GM13976 (cell line): Measurements from ENCODE around the gene DDX46.
A peak's percentile ranks its signal among the peaks of the same experiment; 100 is the strongest.

Source experiments
- DNase-seq: peaks from one replicate; pipeline ENCODE4 v3.0.0; 2012; ENCODE audit warnings: low spot score
- in situ Hi-C: fragments of 300-500 bp; cut with MboI; formaldehyde crosslinking; loops from one replicate; pipeline ENCODE4 v1.12.0; 2022; ENCODE audit warnings: low sequenced_read_pairs, mixed read lengths, inconsistent platforms; ENCODE audit not compliant: unreplicated experiment
- TF ChIP-seq, protein P1 (sequence below): IDR thresholded peaks from 2 replicates; pipeline ENCODE4 v1.5.1; 2012; ENCODE audit warnings: borderline replicate concordance, mild to moderate bottlenecking; ENCODE audit not compliant: insufficient read depth; ENCODE audit errors: extremely low read depth, missing control alignments, control extremely low read depth

The DDX46 gene

DNA sequence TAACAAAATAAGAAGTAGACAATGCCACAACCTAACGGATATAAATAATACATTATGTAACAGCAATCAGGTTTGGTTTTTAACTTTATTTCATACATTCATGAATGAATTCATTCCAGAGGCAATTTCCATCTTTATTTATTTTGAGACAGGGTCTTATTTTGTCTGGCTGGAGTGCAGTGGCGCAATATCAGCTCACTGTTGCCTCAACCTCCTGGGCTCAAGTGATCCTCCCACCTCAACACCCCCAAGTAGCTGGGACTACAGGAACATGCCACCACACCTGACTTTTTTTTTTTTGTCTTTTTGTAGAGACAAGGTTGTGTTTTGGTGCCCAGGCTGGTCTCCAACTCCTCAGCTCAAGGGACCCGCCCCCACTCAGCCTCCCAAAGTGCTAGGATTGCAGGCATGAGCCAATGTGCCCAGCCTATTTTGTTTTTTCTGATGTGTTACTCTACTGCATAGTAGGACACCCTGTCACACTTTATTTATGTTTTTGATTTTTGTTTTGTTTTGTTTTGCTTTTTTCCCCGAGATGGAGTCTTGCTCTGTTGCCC, 60.9 kb downstream of the DDX46 start:
- in situ Hi-C loops = no loop called here
- DNase-seq = no peak
- TF ChIP-seq, protein P1, sequence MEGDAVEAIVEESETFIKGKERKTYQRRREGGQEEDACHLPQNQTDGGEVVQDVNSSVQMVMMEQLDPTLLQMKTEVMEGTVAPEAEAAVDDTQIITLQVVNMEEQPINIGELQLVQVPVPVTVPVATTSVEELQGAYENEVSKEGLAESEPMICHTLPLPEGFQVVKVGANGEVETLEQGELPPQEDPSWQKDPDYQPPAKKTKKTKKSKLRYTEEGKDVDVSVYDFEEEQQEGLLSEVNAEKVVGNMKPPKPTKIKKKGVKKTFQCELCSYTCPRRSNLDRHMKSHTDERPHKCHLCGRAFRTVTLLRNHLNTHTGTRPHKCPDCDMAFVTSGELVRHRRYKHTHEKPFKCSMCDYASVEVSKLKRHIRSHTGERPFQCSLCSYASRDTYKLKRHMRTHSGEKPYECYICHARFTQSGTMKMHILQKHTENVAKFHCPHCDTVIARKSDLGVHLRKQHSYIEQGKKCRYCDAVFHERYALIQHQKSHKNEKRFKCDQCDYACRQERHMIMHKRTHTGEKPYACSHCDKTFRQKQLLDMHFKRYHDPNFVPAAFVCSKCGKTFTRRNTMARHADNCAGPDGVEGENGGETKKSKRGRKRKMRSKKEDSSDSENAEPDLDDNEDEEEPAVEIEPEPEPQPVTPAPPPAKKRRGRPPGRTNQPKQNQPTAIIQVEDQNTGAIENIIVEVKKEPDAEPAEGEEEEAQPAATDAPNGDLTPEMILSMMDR = no peak

DNA sequence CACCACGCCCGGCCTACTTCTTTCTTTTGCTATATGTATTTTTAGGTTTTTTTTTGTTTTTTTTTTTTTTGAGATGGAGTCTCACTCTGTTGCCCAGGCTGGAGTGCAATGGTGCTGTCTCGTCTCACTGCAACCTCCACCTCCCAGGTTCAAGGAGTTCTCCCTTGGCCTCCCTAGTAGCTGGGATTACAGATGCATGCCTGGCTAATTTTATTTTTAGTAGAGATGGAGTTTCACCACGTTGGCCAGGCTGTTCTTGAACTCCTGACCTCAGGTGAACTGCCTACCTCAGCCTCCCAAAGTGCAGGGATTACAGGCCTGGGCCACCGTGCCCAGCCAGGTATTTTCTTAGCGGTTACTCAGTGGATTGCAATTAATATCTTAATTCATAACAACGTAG, 63.3 kb downstream of the DDX46 start:
- TF ChIP-seq, protein P1 = no peak
- in situ Hi-C loops = no loop called here
- DNase-seq = no peak

DNA sequence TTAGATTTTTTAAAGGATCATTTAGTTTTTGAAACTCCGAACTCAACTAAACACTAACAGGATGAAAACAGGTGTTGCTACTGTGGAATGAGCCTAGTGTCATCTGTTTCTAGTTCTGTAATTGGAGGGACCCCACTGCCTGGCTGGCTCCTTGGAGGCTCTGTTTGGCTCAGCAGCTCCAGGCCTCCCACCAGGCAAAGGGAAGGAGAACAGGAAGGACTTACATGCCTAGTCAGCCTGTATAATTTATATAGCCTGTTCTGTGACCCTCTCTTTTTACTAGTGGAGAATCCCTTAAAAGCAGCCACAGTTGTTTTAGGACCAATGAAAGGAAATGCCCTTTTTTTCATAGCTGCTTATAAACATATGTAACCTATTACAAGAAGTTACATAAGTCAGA, 66.1 kb downstream of the DDX46 start:
- in situ Hi-C loops = no loop called here
- TF ChIP-seq, protein P1 = no peak
- DNase-seq = no peak

DNA sequence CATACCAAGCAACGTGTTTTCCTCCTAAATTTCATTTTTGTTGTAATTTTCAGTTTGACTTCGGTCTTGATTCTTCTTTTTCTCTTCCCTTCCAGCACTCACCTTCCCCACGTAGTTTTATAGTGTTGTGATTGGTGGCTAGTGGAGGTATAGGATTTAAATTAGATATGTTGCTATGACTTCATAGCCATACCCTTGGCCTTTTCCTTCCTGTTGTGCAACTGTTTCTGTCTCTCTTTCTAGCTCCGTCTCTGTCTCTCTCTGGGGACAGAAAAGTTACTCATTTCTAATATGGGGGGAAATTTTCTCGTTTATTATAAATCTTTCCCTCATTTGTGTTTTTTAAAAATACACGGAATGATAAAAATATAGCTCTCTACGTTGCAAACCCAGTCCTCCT, 66.6 kb downstream of the DDX46 start:
- in situ Hi-C loops = no loop called here
- DNase-seq = peak; percentile 38
- TF ChIP-seq, protein P1 = no peak

DNA sequence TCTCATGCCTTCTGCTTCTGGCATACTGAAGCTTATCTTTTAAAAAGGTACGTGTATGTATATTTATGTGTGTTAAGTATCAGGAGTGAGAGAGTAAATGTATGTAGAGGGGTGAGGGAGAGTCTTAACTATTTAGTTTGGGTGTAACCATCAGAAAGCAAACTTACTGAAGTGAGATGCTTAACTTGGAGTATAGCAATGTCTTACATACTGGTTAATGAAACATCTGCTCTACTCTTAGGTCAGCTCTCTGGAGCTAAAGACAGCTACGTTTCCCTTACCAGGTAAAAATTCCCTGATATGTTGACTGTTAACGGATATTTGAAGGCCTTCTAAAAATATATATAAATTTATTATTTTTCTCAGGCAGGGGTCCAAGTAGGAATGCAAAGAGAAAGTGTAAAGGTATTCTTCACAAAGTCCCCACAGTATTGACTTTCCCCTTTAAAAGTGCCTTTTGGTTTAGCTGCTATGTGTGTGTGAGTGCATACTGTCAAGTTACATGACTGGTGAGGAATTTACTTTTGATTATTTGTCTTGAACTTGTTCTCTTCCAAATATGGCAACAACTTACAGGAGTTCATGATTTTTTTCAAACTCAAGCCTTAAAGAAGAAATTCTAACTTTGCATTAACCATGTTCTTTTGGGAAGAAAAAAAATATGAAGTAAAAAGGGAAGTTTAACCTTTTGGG, 74.9 kb downstream of the DDX46 start:
- no peak for DNase-seq
- in situ Hi-C loops = no loop called here
- TF ChIP-seq, protein P1 = no peak

DNA sequence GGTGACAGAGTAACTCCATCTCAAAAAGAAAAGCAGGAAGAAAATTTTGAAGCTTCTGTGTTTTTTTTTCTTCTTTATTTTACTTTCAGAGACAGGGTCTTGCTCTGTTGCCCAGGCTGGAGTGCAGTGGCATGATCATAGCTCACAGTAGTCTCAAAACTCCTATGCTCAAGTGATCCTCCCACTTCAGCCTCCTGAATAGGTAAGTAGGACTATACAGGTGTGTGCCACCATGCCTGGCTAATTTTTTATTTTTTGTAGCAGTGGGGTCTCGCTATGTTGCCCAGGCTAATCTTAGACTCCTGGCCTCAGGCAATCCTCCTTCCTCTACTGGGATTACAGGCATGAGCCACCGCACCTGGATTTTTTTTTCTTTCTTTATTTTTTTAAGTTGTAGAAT, 77.0 kb downstream of the DDX46 start:
- TF ChIP-seq, protein P1 = no peak
- in situ Hi-C loops = no loop called here
- DNase-seq = no peak
